Nephron progenitor cell (in vitro differentiated cells): Measurements from ENCODE around the gene TMEM154.
"Not testable (repeated sequence)": the region's sequence is repeated elsewhere in the genome, so short reads cannot be mapped to it uniquely, and the experiment has no call there.

ENCODE experiments used
- DNase-seq: peaks from one replicate; pipeline ENCODE4 v3.0.0; 2021
- H3K27ac Mint-ChIP-seq: 2 replicates; pipeline ENCODE4 v1.8.0; 2021; ENCODE audit warnings: mild to moderate bottlenecking, moderate library complexity, mixed read lengths
- H3K27me3 Mint-ChIP-seq: 2 replicates; pipeline ENCODE4 v1.8.0; 2021; ENCODE audit warnings: mild to moderate bottlenecking, low read depth, mixed read lengths; ENCODE audit not compliant: poor library complexity
- H3K36me3 Mint-ChIP-seq: 2 replicates; pipeline ENCODE4 v1.8.0; 2021; ENCODE audit warnings: low read depth, mixed read lengths
- H3K4me1 Mint-ChIP-seq: 2 replicates; pipeline ENCODE4 v1.8.0; 2021; ENCODE audit warnings: mixed read lengths
- H3K4me3 Mint-ChIP-seq: 2 replicates; pipeline ENCODE4 v1.8.0; 2021; ENCODE audit warnings: mild to moderate bottlenecking, moderate library complexity, mixed read lengths
- H3K9me3 Mint-ChIP-seq: 2 replicates; pipeline ENCODE4 v1.8.0; 2021; ENCODE audit warnings: mild to moderate bottlenecking, moderate library complexity, mixed read lengths
- TF ChIP-seq, protein P1 (sequence below): fragments of 200-600 bp; sonication (generic); IDR thresholded peaks from 2 replicates; pipeline ENCODE4 v1.5.0; 2021; ENCODE audit warnings: antibody characterized with exemption

TMEM154 gene

GRCh38 chr4:152672206-152673092, 7.3 kb downstream of the TMEM154 start:
- H3K27me3 Mint-ChIP-seq: peaks cover 4% of the 10 kb centered on the region
- TF ChIP-seq, protein P1, sequence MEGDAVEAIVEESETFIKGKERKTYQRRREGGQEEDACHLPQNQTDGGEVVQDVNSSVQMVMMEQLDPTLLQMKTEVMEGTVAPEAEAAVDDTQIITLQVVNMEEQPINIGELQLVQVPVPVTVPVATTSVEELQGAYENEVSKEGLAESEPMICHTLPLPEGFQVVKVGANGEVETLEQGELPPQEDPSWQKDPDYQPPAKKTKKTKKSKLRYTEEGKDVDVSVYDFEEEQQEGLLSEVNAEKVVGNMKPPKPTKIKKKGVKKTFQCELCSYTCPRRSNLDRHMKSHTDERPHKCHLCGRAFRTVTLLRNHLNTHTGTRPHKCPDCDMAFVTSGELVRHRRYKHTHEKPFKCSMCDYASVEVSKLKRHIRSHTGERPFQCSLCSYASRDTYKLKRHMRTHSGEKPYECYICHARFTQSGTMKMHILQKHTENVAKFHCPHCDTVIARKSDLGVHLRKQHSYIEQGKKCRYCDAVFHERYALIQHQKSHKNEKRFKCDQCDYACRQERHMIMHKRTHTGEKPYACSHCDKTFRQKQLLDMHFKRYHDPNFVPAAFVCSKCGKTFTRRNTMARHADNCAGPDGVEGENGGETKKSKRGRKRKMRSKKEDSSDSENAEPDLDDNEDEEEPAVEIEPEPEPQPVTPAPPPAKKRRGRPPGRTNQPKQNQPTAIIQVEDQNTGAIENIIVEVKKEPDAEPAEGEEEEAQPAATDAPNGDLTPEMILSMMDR: no peak
- H3K36me3 Mint-ChIP-seq: peaks cover 6% of the 10 kb centered on the region
- DNase-seq: no peak
- H3K4me1 Mint-ChIP-seq: peaks cover 10% of the 10 kb centered on the region
- no peak overlapping the region for H3K27ac Mint-ChIP-seq
- H3K9me3 Mint-ChIP-seq: no peaks in the 10 kb centered on the region
- H3K4me3 Mint-ChIP-seq: no peak overlapping the region

GRCh38 chr4:152668338-152668964, 11.3 kb downstream of the TMEM154 start:
- H3K27me3 Mint-ChIP-seq: peaks cover 4% of the 10 kb centered on the region
- DNase-seq: no peak
- H3K36me3 Mint-ChIP-seq: peaks cover 6% of the 10 kb centered on the region
- TF ChIP-seq, protein P1: no peak
- H3K4me1 Mint-ChIP-seq: no peaks in the 10 kb centered on the region
- no peak overlapping the region for H3K4me3 Mint-ChIP-seq
- H3K9me3 Mint-ChIP-seq: no peaks in the 10 kb centered on the region
- H3K27ac Mint-ChIP-seq: peak overlapping the region; percentile 40

GRCh38 chr4:152667781-152668180, 12.0 kb downstream of the TMEM154 start:
- Mint-ChIP-seq H3K9me3 (no peaks in the 10 kb centered on the region), H3K27me3 (peaks cover 4% of the 10 kb centered on the region), H3K36me3 (peaks cover 6% of the 10 kb centered on the region), H3K27ac (no peak overlapping the region), H3K4me1 (no peaks in the 10 kb centered on the region), H3K4me3 (no peak overlapping the region)
- TF ChIP-seq, protein P1: no peak
- no peak for DNase-seq

- no peak for DNase-seq
- H3K27ac Mint-ChIP-seq: no peak overlapping the region
- peaks cover 4% of the 10 kb centered on the region for H3K4me1 Mint-ChIP-seq
- H3K4me3 Mint-ChIP-seq: no peak overlapping the region
- H3K27me3 Mint-ChIP-seq: peaks cover 4% of the 10 kb centered on the region
- H3K36me3 Mint-ChIP-seq: peaks cover 6% of the 10 kb centered on the region
- H3K9me3 Mint-ChIP-seq: no peaks in the 10 kb centered on the region
- TF ChIP-seq, protein P1: no peak
Observed at GRCh38 chr4:152666946-152667345, 12.9 kb downstream of the TMEM154 start.

DNA sequence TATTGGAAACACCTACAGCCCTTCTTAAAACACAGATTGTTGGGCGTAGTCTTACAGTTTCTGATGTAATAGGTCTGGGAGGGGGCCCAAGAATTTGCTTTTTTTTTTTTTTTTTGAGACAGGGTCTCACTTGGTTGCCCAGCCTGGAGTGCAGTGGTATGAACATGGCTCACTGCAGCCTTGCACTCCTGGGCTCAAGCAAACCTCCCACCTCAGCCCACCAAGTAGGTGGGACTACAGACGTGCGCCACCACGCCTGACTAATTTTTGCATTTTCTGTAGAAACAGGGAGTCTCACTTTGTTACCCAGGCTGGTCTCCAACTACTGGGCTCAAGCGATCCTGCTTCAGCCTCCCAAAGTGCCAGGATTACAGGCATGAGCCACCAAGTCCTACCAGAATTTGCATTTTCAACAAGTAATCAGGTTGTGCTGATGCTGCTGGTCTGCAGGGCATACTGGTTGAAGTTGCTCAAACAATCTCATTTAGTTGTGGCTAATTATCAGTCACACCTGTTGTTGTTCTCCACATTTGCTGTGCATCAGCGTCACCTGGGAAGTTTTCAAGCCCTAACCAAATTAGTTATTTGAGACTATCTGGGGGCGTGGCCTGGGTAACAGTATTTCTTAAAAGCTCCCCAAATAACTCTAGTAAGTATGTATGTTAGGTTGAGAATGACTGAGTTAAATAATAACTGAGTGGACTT, 14.0 kb downstream of the TMEM154 start:
- H3K4me3 Mint-ChIP-seq: no peak overlapping the region

DNA sequence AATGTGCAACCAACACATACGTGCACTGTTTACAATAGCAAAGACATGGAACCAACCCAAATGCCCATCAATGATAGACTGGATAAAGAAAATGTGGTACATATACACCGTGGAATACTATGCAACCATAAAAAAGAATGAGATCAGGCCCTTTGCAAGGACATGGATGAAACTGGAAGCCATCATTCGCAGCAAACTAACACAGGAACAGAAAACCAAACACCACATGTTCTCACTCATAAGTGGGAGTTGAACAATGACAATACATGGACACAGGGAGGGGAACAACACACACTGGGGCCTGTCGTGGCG, 15.8 kb downstream of the TMEM154 start:
- H3K36me3 Mint-ChIP-seq, DNase-seq, H3K27me3 Mint-ChIP-seq, H3K27ac Mint-ChIP-seq, H3K4me3 Mint-ChIP-seq, H3K9me3 Mint-ChIP-seq: not testable (repeated sequence)
- H3K4me1 Mint-ChIP-seq: peaks cover 11% of the 10 kb centered on the region

More for the DNA sequence above, 14.0 kb downstream of the TMEM154 start:
- no peaks in the 10 kb centered on the region for H3K9me3 Mint-ChIP-seq
- TF ChIP-seq, protein P1: no peak
- peaks cover 7% of the 10 kb centered on the region for H3K4me1 Mint-ChIP-seq
- peaks cover 4% of the 10 kb centered on the region for H3K27me3 Mint-ChIP-seq
- peaks cover 2% of the 10 kb centered on the region for H3K36me3 Mint-ChIP-seq
- no peak overlapping the region for H3K27ac Mint-ChIP-seq
- no peak for DNase-seq
